Heart left ventricle (tissue), 13 donors: Measurements from ENCODE around the gene PTX4.

Experiments used
- CTCF ChIP-seq, 12 donors: fragments of 200-600 bp; sonication (generic) in 4 of 12; IDR thresholded peaks; one replicate each; pipeline versions ENCODE4 v1.5.0 to v1.8.0; 2018 to 2022; ENCODE audit warnings: antibody characterized with exemption in 12 of 12, mild to moderate bottlenecking in 5 of 12
- POLR2A ChIP-seq, 2 donors: fragments of 450-650 bp; IDR thresholded peaks; one replicate each; pipeline ENCODE4 v1.6.1; 2017; ENCODE audit warnings: antibody characterized with exemption in 2 of 2, mild to moderate bottlenecking in 2 of 2, moderate library complexity in 2 of 2
- donor health status: ischemic (EF 13 %, LVEDD 7.1; RV severe dilation, severe dysfunction).
- donor health status: DM: no; HTN: yes; CAD: no.
- donor health status: DM: no; HTN: no; CAD: no.
- donor health status: ischemic (EF 25% LVEDD 6.9; RV normal size, moderate dysfunction).
- donor health status: ischemic (EF 25% LVEDD 5.7; RV mildly dilated, moderate dysfunction).
- donor health status: ischemic (EF 35%, LVEDD 5.7; RV mildly dilated, moderate dysfunction).
- donor health status: nonischemic (EF 11% LVEDD 7.7; RV severe dilation, severe dysfunction).
- donor health status: DM: yes; HTN: yes; CAD: no.
- donor health status: PGD.
- donor health status: ischemic (EF 29% LVEDD 5.4; RV normal size, mild dysfunction).
- donor health status: nonischemic (EF 23%, LVEDD 6.1; RV moderate dilation, normal function).

GRCh38 chr16:1435921-1436697 is 52.6 kb downstream of the PTX4 start:
- TF ChIP-seq CTCF (IDR thresholded peaks at IDR 0.05) (no peak), POLR2A (IDR thresholded peaks at IDR 0.05) (no peak)
